ENCODE measurements around the gene OSTF1.
A peak's percentile ranks its signal among the peaks of the same experiment; 100 is the strongest.

OSTF1 gene

GRCh38 chr9:75169623-75170022 lies 81.3 kb downstream of the OSTF1 start:
- no peak for DNase-seq

- no peak for DNase-seq
These were observed 82.6 kb downstream of the OSTF1 start for GRCh38 chr9:75170898-75171360.

- no peak for DNase-seq
These were observed 87.1 kb downstream of the OSTF1 start for GRCh38 chr9:75175395-75175794.

GRCh38 chr9:75176037-75176436 lies 87.7 kb downstream of the OSTF1 start:
- DNase-seq: no peak

GRCh38 chr9:75181750-75182149 lies 93.4 kb downstream of the OSTF1 start:
- no peak for DNase-seq

GRCh38 chr9:75183306-75183705 lies 95.0 kb downstream of the OSTF1 start:
- no peak for DNase-seq

- DNase-seq: no peak
These were observed 96.2 kb downstream of the OSTF1 start for GRCh38 chr9:75184471-75184870.

GRCh38 chr9:75185585-75186170 lies 97.4 kb downstream of the OSTF1 start:
- DNase-seq: peak; percentile 79

- DNase-seq: peak; percentile 14
These were observed 98.6 kb downstream of the OSTF1 start for GRCh38 chr9:75186767-75187380.

- no peak for DNase-seq
These were observed 100.4 kb downstream of the OSTF1 start for GRCh38 chr9:75188756-75189155.

- peak; percentile 4 for DNase-seq
These were observed 102.4 kb downstream of the OSTF1 start for GRCh38 chr9:75190762-75191161.
